Measurements from ENCODE around the gene TMPRSS5. TPM values are rescaled to one million over a fixed set of nuclear protein-coding genes. Genes with fewer than 3 reads are reported as not detected.
"Not testable (repeated sequence)": the region's sequence is repeated elsewhere in the genome, so short reads cannot be mapped to it uniquely, and the experiment has no call there.

Gene TMPRSS5
- total RNA-seq, 3 donors from 2014 or later: 0.30 to 0.55 (median 0.30) TPM

DNA sequence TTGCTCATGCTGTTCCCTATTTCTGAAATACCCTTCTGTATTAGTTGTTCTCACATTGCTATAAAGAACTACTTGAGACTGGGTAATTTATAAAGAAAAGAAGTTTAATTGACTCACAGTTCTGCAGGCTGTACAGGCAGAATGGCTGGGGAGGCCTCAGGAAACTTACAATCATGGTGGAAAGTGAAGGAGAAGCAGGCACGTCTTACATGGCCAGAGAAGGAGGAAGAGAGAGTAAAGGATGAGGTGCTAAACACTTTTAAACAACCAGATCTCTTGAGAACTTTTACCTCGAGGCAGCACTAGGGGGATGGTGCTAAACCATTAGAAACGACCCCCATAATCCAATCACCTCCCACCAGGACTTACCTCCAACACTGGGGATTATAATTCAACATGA is 14.4 kb upstream of the TMPRSS5 start:
- H3K27me3 Mint-ChIP-seq (ENCODE audit: low read depth); ATAC-seq: not testable (repeated sequence)
- H3K36me3 Mint-ChIP-seq (ENCODE audit: insufficient read depth): peaks cover 20% of the 10 kb centered on the region

DNA sequence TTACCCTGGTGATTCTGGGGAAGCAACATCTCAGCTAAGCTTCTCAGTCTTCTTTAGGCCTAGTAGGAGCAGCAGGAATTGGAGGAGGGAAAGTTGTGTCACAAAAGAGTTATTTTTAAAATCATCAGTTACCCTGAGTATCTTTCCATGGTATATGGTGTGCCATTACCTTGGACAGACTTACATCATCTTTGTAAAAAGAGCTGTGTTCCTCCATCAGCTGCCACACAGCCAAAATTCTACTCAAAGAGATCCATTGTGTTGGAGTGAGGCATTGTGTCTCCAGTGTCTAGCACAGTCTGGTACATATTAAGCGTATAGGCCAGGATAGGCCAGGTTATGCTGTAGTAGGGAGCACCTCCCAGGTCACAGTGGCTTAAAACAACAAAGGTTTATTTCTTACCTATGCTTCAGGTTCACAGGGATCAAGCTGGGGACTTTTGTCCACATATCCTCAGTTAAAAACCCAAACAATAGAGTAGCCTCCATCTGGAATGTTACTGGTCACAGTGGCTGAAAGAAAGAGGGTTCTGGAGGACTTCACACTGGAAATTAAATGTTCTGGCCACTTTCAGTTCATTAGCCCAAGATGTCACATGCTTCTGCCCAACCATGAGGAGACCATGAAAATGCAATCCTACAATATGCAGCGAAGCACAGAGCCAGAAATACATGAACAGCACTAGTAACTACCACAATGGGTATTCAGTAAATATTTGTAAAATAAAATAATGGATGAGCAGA is 9.9 kb upstream of the TMPRSS5 start:
- Mint-ChIP-seq H3K36me3 (ENCODE audit: insufficient read depth) (peaks cover 21% of the 10 kb centered on the region), H3K27me3 (ENCODE audit: low read depth) (no peaks in the 10 kb centered on the region), H3K4me3 (no peak overlapping the region), H3K4me1 (ENCODE audit: low read depth) (no peaks in the 10 kb centered on the region), H3K9me3 (peaks cover 10% of the 10 kb centered on the region)
- DNase-seq (no peak), ATAC-seq (no peak)

More for the DNA sequence above, 14.4 kb upstream of the TMPRSS5 start:
- not testable (repeated sequence) for H3K4me1 Mint-ChIP-seq (ENCODE audit: low read depth); H3K9me3 Mint-ChIP-seq; DNase-seq; H3K4me3 Mint-ChIP-seq

DNA sequence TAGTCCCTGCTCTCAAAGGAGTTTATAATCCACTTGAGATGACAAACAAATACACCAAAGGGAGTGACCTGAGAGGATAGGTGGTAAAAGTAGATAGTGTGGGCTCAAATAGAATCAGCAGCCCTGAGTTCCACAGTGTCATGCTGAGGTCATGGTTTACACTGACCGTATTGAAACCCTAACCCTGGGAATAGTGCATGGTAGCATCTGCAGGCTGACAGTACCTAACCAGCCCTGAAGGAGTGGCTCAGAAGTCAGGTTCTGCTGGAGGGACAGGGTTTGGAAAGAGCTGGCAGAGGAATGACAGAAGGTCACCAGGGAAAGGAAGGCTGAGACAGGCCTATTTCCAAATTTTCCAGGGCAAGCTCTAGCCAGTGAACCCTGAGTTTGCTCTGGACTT is 9.2 kb upstream of the TMPRSS5 start:
- H3K36me3 Mint-ChIP-seq (ENCODE audit: insufficient read depth): peaks cover 21% of the 10 kb centered on the region
- no peaks in the 10 kb centered on the region for H3K4me1 Mint-ChIP-seq (ENCODE audit: low read depth)
- peaks cover 10% of the 10 kb centered on the region for H3K9me3 Mint-ChIP-seq
- no peak for ATAC-seq
- DNase-seq: no peak
- no peaks in the 10 kb centered on the region for H3K27me3 Mint-ChIP-seq (ENCODE audit: low read depth)
- H3K4me3 Mint-ChIP-seq: no peak overlapping the region

DNA sequence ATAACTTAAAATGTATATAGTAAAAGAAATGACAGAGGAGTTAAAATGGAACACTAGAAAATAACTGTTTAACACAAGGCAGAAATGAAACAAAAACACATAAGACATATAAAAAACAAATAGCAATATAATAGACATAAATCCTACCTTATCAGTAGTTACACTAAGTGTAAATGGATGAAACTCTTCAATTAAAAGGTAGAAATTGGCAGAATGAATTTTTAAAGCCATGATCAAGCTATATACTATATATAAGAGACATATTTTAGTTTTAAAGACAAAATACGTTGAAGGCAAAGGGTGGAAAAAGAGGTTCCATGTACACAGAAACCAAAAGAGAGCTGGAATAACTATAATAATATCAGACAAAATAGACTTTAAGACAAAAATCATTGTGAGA is 4.9 kb upstream of the TMPRSS5 start:
- ATAC-seq: no peak
- Mint-ChIP-seq H3K4me1 (ENCODE audit: low read depth) (no peaks in the 10 kb centered on the region), H3K9me3 (peaks cover 27% of the 10 kb centered on the region), H3K36me3 (ENCODE audit: insufficient read depth) (peaks cover 24% of the 10 kb centered on the region), H3K4me3 (no peak overlapping the region), H3K27me3 (ENCODE audit: low read depth) (no peaks in the 10 kb centered on the region)
- no peak for DNase-seq

DNA sequence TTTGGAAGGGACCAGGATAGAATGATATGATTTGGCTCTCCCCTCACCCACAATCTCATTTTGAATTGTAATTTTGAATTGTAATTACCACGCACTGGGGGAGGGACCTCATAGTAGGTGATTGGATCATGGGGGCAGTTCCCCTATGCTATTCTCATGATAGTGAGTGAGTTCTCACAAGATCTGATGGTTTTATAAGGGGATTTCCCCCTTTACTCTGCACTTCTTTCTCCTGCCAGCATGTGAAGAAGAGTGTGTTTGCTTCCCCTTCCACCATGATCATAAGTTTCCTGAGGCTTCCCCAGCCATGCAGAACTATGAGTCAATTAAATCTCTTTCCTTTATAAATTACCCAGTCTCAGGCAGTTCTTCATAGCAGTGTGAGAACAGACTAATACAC is 2.6 kb downstream of the TMPRSS5 start:
- H3K9me3 Mint-ChIP-seq; H3K27me3 Mint-ChIP-seq (ENCODE audit: low read depth); H3K4me3 Mint-ChIP-seq; DNase-seq; ATAC-seq; H3K36me3 Mint-ChIP-seq (ENCODE audit: insufficient read depth); H3K4me1 Mint-ChIP-seq (ENCODE audit: low read depth): not testable (repeated sequence)

DNA sequence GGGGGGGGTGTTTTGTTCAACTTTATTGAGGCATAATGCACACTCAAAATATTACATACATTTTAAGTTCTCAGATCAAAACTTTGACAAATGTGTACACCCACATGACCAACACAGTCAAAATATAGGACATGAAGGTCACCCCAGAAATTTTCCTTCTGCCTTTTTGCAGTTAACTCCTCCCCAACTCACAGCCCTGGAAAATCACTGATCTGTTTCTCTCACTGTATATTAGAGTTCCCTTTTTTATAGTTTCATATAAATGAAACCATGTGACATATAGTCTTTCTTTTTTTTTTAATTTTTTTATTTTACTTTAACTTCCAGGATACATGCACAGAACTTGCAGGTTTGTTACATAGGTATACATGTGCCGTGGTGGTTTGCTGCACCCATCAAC is 4.6 kb downstream of the TMPRSS5 start:
- H3K36me3 Mint-ChIP-seq (ENCODE audit: insufficient read depth): peaks cover 2% of the 10 kb centered on the region
- no peaks in the 10 kb centered on the region for H3K9me3 Mint-ChIP-seq
- DNase-seq: no peak
- H3K27me3 Mint-ChIP-seq (ENCODE audit: low read depth): no peaks in the 10 kb centered on the region
- ATAC-seq: no peak
- H3K4me3 Mint-ChIP-seq: no peak overlapping the region
- no peaks in the 10 kb centered on the region for H3K4me1 Mint-ChIP-seq (ENCODE audit: low read depth)

DNA sequence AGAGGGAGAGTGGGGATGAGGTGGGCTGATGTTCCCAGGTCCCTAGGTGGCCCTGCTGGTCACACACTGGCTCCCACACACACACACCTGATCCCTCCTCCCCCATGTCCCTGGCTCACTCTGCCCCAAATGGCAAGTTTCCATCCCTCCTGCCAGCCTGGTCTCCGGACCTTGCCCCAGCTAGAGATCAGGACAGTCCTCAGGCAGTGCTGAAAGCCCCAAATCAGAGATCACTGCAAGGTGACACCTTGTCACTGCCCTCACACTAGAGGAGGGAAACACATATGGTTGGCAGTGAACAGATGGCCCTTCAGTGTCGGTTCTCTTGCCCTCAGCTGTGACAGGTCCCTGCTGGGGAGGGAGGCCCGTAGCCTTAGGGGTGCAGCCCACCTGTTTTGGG is 7.6 kb downstream of the TMPRSS5 start:
- no peaks in the 10 kb centered on the region for H3K36me3 Mint-ChIP-seq (ENCODE audit: insufficient read depth)
- ATAC-seq (no peak), DNase-seq (no peak)
- no peaks in the 10 kb centered on the region for H3K4me1 Mint-ChIP-seq (ENCODE audit: low read depth)
- no peaks in the 10 kb centered on the region for H3K27me3 Mint-ChIP-seq (ENCODE audit: low read depth)
- H3K9me3 Mint-ChIP-seq: no peaks in the 10 kb centered on the region
- H3K4me3 Mint-ChIP-seq: no peak overlapping the region

DNA sequence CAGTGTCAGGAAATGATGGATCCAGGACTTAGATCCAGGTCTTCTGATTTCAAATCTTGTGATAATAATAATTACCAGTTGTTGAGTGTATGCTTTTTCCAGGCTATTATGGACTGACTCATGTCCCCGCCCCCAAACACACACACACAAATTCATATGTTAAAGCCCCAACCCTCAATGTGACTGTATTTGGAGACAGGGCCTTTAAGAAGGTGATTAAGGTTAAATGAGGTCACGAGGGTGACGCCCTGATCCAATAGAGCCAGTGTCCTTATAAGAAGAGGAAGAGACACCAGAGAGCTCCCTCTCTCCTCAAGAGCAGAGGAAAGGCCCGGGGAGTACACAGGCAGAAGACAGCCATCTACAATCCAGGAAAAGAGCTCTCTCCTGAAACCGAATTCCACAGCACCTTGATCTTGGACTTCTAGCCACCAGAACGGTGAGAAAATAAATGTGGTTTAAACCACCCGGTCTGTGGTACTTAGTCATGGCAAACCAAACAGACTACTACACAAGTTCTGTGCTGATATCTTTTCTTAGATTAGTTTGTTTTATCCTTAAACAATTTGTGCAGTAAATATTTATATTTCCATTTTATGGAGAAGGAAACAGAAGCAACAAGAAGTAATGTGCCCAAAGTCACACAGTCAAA is 8.2 kb downstream of the TMPRSS5 start:
- H3K4me1 Mint-ChIP-seq (ENCODE audit: low read depth): no peaks in the 10 kb centered on the region
- no peaks in the 10 kb centered on the region for H3K9me3 Mint-ChIP-seq
- no peak overlapping the region for H3K4me3 Mint-ChIP-seq
- ATAC-seq (no peak), DNase-seq (no peak)
- H3K36me3 Mint-ChIP-seq (ENCODE audit: insufficient read depth): no peaks in the 10 kb centered on the region
- no peaks in the 10 kb centered on the region for H3K27me3 Mint-ChIP-seq (ENCODE audit: low read depth)

DNA sequence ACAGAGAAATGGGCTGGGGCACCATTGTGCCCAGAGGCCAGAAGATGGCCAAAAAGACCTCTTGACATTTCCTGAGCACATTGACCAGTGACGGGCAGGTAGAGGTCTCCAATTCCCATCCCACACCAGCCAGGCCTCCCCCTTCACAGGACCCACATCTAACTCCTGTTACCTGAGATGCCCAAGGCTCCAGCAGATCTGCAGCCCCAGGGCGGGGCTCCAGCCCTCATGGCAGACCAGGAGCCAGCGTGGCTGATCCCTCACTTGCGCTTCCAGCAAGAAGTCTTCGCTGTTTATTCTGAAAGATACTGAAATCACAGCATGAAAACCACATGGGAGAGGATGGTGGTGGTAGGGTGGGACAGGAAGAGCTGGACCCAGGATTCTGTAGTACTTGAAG is 9.0 kb downstream of the TMPRSS5 start:
- H3K4me1 Mint-ChIP-seq (ENCODE audit: low read depth): no peaks in the 10 kb centered on the region
- H3K27me3 Mint-ChIP-seq (ENCODE audit: low read depth): no peaks in the 10 kb centered on the region
- peaks cover 2% of the 10 kb centered on the region for H3K36me3 Mint-ChIP-seq (ENCODE audit: insufficient read depth)
- H3K4me3 Mint-ChIP-seq: no peak overlapping the region
- DNase-seq (no peak), ATAC-seq (no peak)
- no peaks in the 10 kb centered on the region for H3K9me3 Mint-ChIP-seq

DNA sequence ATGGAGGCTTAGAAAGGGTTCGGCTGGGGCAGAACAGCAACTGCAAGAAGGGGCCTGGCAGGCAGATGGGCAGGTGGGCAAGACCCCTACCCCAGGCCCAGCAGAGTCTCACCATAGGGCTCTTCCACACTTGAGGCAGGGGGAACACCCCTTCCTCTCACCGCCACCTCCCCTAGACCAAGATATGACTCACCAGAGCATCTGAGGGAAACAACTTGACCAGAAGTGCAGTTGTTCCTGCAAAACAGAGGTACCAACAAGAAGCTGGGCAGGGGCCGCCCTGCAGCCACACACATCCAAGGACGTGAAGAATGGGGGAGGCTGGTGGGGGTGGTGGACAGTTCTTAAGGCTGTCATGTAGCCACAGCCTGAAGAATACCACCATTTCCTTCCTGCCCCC is 10.9 kb downstream of the TMPRSS5 start:
- no peak for ATAC-seq
- H3K4me3 Mint-ChIP-seq: no peak overlapping the region
- no peak for DNase-seq
- H3K9me3 Mint-ChIP-seq: no peaks in the 10 kb centered on the region
- H3K27me3 Mint-ChIP-seq (ENCODE audit: low read depth): no peaks in the 10 kb centered on the region
- H3K4me1 Mint-ChIP-seq (ENCODE audit: low read depth): no peaks in the 10 kb centered on the region
- H3K36me3 Mint-ChIP-seq (ENCODE audit: insufficient read depth): peaks cover 3% of the 10 kb centered on the region

DNA sequence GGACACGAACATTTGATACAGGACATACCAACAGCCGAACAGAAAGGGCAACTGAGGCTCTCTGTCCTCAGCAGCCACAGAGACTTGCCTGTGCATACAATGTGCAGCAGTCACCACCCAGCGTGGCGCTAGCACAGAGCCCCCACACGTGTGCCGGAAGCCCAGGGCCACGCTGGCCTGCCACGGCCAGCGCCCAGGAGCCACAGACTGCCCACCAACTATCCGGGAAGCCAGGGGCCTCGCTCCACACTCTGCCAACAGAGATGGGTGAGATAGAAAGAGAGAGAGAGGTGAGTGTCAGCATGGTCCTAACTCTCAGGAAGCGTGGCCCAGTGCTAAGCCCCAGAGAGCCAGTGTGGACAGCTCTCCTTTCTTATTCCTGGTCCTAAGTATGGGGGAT is 11.7 kb downstream of the TMPRSS5 start:
- no peaks in the 10 kb centered on the region for H3K27me3 Mint-ChIP-seq (ENCODE audit: low read depth)
- H3K9me3 Mint-ChIP-seq: no peaks in the 10 kb centered on the region
- DNase-seq (no peak), ATAC-seq (no peak)
- H3K4me1 Mint-ChIP-seq (ENCODE audit: low read depth): no peaks in the 10 kb centered on the region
- H3K36me3 Mint-ChIP-seq (ENCODE audit: insufficient read depth): peaks cover 3% of the 10 kb centered on the region
- no peak overlapping the region for H3K4me3 Mint-ChIP-seq

DNA sequence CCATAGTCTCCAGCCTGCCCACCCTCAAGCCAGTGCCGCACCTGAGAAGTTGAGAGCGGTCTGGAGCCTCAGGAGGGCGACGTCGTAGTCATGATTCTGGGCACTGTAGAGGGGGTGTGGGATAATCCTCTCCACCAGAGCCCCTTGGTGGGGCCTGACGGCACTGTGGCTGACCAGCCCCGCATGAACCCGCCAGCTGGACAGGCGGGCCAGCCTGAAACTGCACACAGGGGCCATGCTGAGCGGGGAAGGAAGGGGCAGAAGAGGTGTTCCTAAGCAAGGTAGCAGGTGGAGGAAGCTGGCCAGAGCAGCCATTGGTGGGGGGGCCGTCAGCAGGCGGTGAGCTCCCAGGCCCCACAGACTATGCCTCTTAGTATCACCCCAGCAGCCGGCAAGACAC is 13.1 kb downstream of the TMPRSS5 start:
- H3K9me3 Mint-ChIP-seq: no peaks in the 10 kb centered on the region
- no peaks in the 10 kb centered on the region for H3K4me1 Mint-ChIP-seq (ENCODE audit: low read depth)
- ATAC-seq (no peak), DNase-seq (no peak)
- H3K4me3 Mint-ChIP-seq: no peak overlapping the region
- H3K27me3 Mint-ChIP-seq (ENCODE audit: low read depth): no peaks in the 10 kb centered on the region
- peaks cover 3% of the 10 kb centered on the region for H3K36me3 Mint-ChIP-seq (ENCODE audit: insufficient read depth)

DNA sequence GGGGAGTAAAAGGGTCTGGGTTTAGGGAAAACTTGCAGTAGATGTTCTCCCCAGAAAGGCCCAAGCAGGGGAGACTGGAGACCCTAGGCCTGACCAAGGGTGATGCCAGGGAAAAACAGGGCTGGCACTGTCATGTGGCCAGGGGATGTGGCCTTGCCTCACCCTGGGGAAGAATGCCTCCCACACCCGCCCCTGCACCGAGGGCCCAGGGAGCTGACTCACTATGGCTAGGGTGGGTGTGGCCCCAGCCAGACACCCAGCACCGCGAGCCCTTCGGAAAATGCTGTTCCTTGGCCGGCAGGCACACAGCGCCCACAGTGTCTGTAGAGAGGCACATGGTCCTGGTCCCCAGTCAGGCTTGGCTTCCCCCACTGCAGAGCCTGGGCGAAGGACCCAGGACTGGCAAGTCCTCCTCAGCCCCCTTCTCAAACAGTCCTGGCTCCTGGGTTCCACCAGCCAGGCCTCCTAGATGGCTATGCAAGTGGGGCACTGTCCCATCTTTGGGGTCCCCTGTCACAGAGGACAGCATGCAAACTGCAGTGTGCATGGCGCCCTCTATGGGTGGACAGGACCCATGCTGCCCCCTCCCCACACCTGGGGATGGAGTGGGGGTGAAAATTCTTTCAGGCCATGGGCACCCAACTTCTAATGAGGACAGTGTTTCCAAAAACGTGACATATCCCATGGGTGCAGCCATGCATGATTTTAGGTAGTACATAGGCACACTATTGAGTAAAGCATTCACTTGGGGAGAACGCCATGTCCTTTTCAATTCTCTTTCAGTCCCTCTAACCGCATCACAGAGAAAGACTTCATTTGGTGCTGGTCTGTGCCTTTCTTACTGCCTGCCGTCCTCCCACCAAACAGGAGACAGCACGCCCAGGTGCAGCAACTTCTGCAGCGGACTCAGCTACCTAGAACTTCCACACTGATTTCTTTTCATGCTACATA is 15.2 kb downstream of the TMPRSS5 start:
- DNase-seq: no peak
- no peaks in the 10 kb centered on the region for H3K9me3 Mint-ChIP-seq
- H3K36me3 Mint-ChIP-seq (ENCODE audit: insufficient read depth): peaks cover 3% of the 10 kb centered on the region
- H3K27me3 Mint-ChIP-seq (ENCODE audit: low read depth): no peaks in the 10 kb centered on the region
- no peak overlapping the region for H3K4me3 Mint-ChIP-seq
- no peak for ATAC-seq
- H3K4me1 Mint-ChIP-seq (ENCODE audit: low read depth): no peaks in the 10 kb centered on the region

DNA sequence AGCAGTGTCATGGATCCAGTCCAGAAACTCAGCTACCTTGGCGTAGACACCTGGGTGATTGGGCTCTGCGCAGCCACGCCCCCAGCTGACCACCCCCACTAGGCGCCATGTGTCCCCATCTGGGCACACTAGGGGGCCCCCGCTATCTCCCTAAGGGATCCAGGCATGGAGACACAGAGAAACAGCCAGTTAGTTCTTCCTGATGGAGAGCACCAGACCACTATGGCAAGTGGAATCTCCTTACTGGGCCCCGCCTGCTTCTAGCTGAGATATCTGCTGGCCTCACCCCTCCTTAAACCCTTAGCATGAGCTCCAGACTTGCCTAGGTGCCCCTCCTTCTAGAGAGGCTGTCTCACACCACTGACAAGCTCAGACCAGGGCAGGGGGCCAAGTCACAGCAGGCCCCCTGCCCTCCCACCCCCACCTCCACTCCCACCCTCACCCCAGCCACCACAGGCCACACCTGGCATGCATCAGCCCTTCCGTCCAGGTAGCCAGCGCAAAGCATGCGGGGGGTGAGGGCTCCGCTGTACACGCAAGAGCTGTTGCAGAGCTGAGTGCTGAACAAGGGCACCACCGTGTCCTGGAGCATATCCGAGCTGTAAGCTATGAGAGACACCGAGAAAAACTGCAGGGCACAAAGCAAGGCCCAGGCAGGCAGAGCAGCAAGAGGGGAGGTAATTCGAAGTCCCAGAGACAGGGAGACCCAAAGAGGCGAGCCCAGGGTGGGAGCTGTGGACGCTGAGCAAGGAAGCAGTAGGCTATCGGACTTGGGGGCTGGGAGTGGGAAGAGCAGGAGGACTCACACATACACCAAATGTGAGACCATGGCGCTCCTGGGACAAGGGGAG is 16.1 kb downstream of the TMPRSS5 start:
- Mint-ChIP-seq H3K4me3 (no peak overlapping the region), H3K4me1 (ENCODE audit: low read depth) (no peaks in the 10 kb centered on the region), H3K27me3 (ENCODE audit: low read depth) (no peaks in the 10 kb centered on the region), H3K9me3 (no peaks in the 10 kb centered on the region), H3K36me3 (ENCODE audit: insufficient read depth) (peaks cover 3% of the 10 kb centered on the region)
- DNase-seq (no peak), ATAC-seq (no peak)

Measured in activated T-cell treated with anti-CD3 and anti-CD28 coated beads, Interleukin-2, amount 50 U/mL, for 4 hours (primary cell).